ENCODE data around the gene XPR1.

Gene XPR1

DNA sequence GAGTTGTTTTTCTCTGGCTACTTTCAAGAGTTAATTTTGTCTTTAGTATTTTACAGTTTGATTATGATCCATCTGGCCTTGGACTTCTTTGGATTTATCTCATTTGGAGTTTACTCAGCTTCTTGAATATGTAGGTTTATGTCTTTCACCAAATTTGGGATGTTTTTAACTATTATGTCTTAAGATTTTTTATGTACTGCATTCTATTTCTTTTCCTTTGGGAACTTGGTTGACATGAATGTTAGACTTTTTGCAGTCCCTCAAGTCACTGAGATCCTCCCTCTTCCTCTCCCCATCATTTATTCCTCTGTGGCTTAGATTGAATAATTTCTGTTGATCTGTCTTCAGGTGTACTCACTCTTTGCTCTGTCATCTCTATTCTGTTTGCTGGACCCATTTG is 112.0 kb downstream of the XPR1 start:
- no peak overlapping the region for H3K4me3 ChIP-seq (ENCODE audit: low read depth, low read length)
- in situ Hi-C loops (cut with HindIII; ENCODE audit: low sequenced_read_pairs) = no loop called here
- TF ChIP-seq, protein P1, sequence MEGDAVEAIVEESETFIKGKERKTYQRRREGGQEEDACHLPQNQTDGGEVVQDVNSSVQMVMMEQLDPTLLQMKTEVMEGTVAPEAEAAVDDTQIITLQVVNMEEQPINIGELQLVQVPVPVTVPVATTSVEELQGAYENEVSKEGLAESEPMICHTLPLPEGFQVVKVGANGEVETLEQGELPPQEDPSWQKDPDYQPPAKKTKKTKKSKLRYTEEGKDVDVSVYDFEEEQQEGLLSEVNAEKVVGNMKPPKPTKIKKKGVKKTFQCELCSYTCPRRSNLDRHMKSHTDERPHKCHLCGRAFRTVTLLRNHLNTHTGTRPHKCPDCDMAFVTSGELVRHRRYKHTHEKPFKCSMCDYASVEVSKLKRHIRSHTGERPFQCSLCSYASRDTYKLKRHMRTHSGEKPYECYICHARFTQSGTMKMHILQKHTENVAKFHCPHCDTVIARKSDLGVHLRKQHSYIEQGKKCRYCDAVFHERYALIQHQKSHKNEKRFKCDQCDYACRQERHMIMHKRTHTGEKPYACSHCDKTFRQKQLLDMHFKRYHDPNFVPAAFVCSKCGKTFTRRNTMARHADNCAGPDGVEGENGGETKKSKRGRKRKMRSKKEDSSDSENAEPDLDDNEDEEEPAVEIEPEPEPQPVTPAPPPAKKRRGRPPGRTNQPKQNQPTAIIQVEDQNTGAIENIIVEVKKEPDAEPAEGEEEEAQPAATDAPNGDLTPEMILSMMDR (IDR thresholded peaks at IDR 0.05; ENCODE audit: low read depth, low read length) = no peak
- no peak for DNase-seq (ENCODE audit: low read depth, low spot score)

GRCh38 chr1:180745098-180745497 is 113.3 kb downstream of the XPR1 start:
- no peak for DNase-seq (ENCODE audit: low read depth, low spot score)
- in situ Hi-C loops (cut with HindIII; ENCODE audit: low sequenced_read_pairs) = no loop called here
- TF ChIP-seq, protein P1 (IDR thresholded peaks at IDR 0.05; ENCODE audit: low read depth, low read length) = no peak
- H3K4me3 ChIP-seq (ENCODE audit: low read depth, low read length) = no peak overlapping the region

GRCh38 chr1:180751921-180752320 is 120.1 kb downstream of the XPR1 start:
- H3K4me3 ChIP-seq (ENCODE audit: low read depth, low read length) = no peak overlapping the region
- TF ChIP-seq, protein P1 (IDR thresholded peaks at IDR 0.05; ENCODE audit: low read depth, low read length) = no peak
- in situ Hi-C loops (cut with HindIII; ENCODE audit: low sequenced_read_pairs) = no loop called here
- no peak for DNase-seq (ENCODE audit: low read depth, low spot score)

GRCh38 chr1:180754453-180754852 is 122.6 kb downstream of the XPR1 start:
- in situ Hi-C loops (cut with HindIII; ENCODE audit: low sequenced_read_pairs) = no loop called here
- no peak for DNase-seq (ENCODE audit: low read depth, low spot score)
- H3K4me3 ChIP-seq (ENCODE audit: low read depth, low read length) = no peak overlapping the region
- TF ChIP-seq, protein P1 (IDR thresholded peaks at IDR 0.05; ENCODE audit: low read depth, low read length) = no peak

- no peak overlapping the region for H3K4me3 ChIP-seq (ENCODE audit: low read depth, low read length)
- in situ Hi-C loops (cut with HindIII; ENCODE audit: low sequenced_read_pairs) = no loop called here
- DNase-seq (ENCODE audit: low read depth, low spot score) = no peak
- TF ChIP-seq, protein P1 (IDR thresholded peaks at IDR 0.05; ENCODE audit: low read depth, low read length) = no peak
These were observed 125.8 kb downstream of the XPR1 start for GRCh38 chr1:180757657-180758056.

- no peak for DNase-seq (ENCODE audit: low read depth, low spot score)
- in situ Hi-C loops (cut with HindIII; ENCODE audit: low sequenced_read_pairs) = no loop called here
- TF ChIP-seq, protein P1 (IDR thresholded peaks at IDR 0.05; ENCODE audit: low read depth, low read length) = no peak
- no peak overlapping the region for H3K4me3 ChIP-seq (ENCODE audit: low read depth, low read length)
These were observed 131.0 kb downstream of the XPR1 start for GRCh38 chr1:180762796-180763195.

DNA sequence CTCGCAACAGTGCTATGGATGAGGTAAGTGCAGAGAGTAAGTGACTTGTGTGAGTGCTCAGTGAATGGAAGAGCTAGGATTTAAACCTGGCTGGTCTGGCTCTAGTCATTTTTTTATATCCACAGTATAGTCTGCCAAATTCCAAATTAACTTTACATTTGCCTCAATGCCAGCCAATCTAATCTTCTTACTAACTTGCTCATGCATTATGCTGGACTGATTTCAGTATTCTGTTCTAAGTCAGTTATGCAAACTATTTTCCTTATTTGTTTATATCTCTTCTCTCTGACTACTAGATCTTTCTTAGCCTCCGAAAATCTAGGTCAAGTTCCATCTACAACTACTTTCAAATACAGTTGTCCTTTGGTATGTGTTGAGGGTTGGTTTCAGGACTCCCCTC is 133.3 kb downstream of the XPR1 start:
- no peak overlapping the region for H3K4me3 ChIP-seq (ENCODE audit: low read depth, low read length)
- TF ChIP-seq, protein P1 (IDR thresholded peaks at IDR 0.05; ENCODE audit: low read depth, low read length) = no peak
- no peak for DNase-seq (ENCODE audit: low read depth, low spot score)
- in situ Hi-C loops (cut with HindIII; ENCODE audit: low sequenced_read_pairs) = no loop called here
